HEK293 (cell line): ENCODE measurements around the gene BLOC1S4.

Source experiments
- HOXA7 ChIP-seq: sonication (generic); formaldehyde crosslinking; IDR thresholded peaks from 2 replicates; pipeline ENCODE4 v1.8.1; 2022; ENCODE audit warnings: missing genetic modification reagents, borderline replicate concordance
- RBAK ChIP-seq: fragments of 450-650 bp; formaldehyde crosslinking; IDR thresholded peaks from 2 replicates; pipeline ENCODE4 v1.5.1; 2016; ENCODE audit warnings: missing biosample characterization, missing genetic modification characterization
- ZBTB8A ChIP-seq: fragments of 450-650 bp; formaldehyde crosslinking; IDR thresholded peaks from 2 replicates; pipeline ENCODE4 v1.5.1; 2016; ENCODE audit warnings: missing biosample characterization, missing genetic modification characterization
- ZNF138 ChIP-seq: fragments of 450-650 bp; formaldehyde crosslinking; IDR thresholded peaks from 2 replicates; pipeline ENCODE4 v1.5.1; 2016; ENCODE audit warnings: missing biosample characterization, missing genetic modification characterization, borderline replicate concordance
- ZNF211 ChIP-seq: fragments of 450-650 bp; formaldehyde crosslinking; IDR thresholded peaks from 2 replicates; pipeline ENCODE4 v1.5.1; 2016; ENCODE audit warnings: low read depth, missing biosample characterization, missing genetic modification characterization
- ZNF350 ChIP-seq: fragments of 450-650 bp; formaldehyde crosslinking; IDR thresholded peaks from 2 replicates; pipeline ENCODE4 v1.5.0; 2017; ENCODE audit warnings: missing biosample characterization, mild to moderate bottlenecking, missing genetic modification characterization
- TF ChIP-seq, protein P1 (sequence below): fragments of 450-650 bp; formaldehyde crosslinking; IDR thresholded peaks from 2 replicates; pipeline ENCODE4 v1.5.1; 2016; ENCODE audit warnings: missing biosample characterization, missing genetic modification characterization
- TF ChIP-seq, protein P2 (sequence below): fragments of 450-650 bp; formaldehyde crosslinking; IDR thresholded peaks from 2 replicates; pipeline ENCODE4 v1.5.1; 2016; ENCODE audit warnings: missing biosample characterization, missing genetic modification characterization
- TF ChIP-seq, protein P3 (sequence below): sonication (generic); formaldehyde crosslinking; IDR thresholded peaks from 2 replicates; pipeline ENCODE4 v1.8.1; 2022; ENCODE audit warnings: mild to moderate bottlenecking, moderate library complexity, missing genetic modification reagents
- TF ChIP-seq, protein P4 (sequence below): fragments of 450-650 bp; IDR thresholded peaks from 2 replicates; pipeline ENCODE4 v1.5.1; 2018; ENCODE audit warnings: missing biosample characterization, mild to moderate bottlenecking, missing genetic modification characterization
- TF ChIP-seq, protein P5 (sequence below): fragments of 450-650 bp; formaldehyde crosslinking; conservative IDR thresholded peaks from 2 replicates; pipeline ENCODE4 v1.5.1; 2016; ENCODE audit warnings: low read depth, missing biosample characterization, missing genetic modification characterization
- TF ChIP-seq, protein P6 (sequence below): IDR thresholded peaks from 2 replicates; pipeline ENCODE4 v1.6.1; 2011; ENCODE audit warnings: mild to moderate bottlenecking, low read depth, low read length, borderline replicate concordance

DNA sequence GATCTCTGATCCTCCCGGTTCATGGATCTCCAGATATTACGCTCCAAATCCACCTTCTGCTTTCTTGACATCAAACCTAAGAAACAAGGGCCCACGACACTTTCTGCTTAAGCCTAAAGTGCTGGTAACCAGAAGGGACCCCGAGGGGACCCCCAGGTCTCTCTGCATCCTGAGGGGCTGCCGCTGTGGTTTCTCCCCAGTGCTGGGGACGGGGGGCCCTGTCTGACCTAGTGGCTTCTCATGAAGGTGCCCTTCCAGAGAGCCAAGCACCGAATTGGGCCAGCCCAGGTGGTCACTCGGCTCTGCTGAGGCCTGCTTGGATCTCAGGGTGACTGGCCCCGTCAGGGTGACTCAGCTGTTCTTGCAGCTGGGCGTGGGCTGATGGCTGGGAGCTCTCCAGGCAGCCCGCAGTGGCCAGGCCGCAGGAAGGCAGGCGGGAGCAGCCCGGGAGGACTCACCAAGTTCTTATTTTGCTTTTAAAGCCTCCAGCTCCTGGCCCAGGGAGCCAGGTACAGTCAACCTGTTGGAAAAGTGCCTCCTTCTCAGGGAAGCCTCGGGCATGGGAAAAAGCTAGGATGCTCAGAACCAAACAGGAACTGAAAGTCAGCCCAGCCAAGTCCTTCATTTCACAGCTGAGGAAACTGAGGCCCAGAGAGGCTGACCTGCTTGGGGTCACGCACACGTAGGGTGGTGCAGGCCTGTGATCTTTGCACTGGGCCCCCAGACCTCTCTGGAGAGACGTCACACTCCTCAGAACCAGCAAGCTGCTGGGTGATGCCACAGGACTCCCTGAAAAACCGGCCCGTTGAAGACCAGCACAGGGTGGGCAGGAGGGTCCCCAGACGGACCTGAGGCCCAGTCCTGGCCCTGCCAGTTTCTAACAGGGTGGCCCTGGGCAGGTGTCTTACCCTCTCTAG lies 16.7 kb downstream of the BLOC1S4 start:
- TF ChIP-seq, protein P1, sequence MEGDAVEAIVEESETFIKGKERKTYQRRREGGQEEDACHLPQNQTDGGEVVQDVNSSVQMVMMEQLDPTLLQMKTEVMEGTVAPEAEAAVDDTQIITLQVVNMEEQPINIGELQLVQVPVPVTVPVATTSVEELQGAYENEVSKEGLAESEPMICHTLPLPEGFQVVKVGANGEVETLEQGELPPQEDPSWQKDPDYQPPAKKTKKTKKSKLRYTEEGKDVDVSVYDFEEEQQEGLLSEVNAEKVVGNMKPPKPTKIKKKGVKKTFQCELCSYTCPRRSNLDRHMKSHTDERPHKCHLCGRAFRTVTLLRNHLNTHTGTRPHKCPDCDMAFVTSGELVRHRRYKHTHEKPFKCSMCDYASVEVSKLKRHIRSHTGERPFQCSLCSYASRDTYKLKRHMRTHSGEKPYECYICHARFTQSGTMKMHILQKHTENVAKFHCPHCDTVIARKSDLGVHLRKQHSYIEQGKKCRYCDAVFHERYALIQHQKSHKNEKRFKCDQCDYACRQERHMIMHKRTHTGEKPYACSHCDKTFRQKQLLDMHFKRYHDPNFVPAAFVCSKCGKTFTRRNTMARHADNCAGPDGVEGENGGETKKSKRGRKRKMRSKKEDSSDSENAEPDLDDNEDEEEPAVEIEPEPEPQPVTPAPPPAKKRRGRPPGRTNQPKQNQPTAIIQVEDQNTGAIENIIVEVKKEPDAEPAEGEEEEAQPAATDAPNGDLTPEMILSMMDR (tag by site-specific recombination), result no peak
- no peak for TF ChIP-seq ZBTB8A (tag by site-specific recombination)
- no peak for TF ChIP-seq ZNF350 (tag by site-specific recombination)
- TF ChIP-seq, protein P2, sequence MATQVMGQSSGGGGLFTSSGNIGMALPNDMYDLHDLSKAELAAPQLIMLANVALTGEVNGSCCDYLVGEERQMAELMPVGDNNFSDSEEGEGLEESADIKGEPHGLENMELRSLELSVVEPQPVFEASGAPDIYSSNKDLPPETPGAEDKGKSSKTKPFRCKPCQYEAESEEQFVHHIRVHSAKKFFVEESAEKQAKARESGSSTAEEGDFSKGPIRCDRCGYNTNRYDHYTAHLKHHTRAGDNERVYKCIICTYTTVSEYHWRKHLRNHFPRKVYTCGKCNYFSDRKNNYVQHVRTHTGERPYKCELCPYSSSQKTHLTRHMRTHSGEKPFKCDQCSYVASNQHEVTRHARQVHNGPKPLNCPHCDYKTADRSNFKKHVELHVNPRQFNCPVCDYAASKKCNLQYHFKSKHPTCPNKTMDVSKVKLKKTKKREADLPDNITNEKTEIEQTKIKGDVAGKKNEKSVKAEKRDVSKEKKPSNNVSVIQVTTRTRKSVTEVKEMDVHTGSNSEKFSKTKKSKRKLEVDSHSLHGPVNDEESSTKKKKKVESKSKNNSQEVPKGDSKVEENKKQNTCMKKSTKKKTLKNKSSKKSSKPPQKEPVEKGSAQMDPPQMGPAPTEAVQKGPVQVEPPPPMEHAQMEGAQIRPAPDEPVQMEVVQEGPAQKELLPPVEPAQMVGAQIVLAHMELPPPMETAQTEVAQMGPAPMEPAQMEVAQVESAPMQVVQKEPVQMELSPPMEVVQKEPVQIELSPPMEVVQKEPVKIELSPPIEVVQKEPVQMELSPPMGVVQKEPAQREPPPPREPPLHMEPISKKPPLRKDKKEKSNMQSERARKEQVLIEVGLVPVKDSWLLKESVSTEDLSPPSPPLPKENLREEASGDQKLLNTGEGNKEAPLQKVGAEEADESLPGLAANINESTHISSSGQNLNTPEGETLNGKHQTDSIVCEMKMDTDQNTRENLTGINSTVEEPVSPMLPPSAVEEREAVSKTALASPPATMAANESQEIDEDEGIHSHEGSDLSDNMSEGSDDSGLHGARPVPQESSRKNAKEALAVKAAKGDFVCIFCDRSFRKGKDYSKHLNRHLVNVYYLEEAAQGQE (tag by site-specific recombination), result no peak
- TF ChIP-seq RBAK, result no peak
- TF ChIP-seq, protein P3, sequence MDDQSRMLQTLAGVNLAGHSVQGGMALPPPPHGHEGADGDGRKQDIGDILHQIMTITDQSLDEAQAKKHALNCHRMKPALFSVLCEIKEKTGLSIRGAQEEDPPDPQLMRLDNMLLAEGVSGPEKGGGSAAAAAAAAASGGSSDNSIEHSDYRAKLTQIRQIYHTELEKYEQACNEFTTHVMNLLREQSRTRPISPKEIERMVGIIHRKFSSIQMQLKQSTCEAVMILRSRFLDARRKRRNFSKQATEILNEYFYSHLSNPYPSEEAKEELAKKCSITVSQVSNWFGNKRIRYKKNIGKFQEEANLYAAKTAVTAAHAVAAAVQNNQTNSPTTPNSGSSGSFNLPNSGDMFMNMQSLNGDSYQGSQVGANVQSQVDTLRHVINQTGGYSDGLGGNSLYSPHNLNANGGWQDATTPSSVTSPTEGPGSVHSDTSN (CRISPR knock-in tag), result no peak
- no peak for TF ChIP-seq ZNF138 (tag by site-specific recombination)
- TF ChIP-seq, protein P4, sequence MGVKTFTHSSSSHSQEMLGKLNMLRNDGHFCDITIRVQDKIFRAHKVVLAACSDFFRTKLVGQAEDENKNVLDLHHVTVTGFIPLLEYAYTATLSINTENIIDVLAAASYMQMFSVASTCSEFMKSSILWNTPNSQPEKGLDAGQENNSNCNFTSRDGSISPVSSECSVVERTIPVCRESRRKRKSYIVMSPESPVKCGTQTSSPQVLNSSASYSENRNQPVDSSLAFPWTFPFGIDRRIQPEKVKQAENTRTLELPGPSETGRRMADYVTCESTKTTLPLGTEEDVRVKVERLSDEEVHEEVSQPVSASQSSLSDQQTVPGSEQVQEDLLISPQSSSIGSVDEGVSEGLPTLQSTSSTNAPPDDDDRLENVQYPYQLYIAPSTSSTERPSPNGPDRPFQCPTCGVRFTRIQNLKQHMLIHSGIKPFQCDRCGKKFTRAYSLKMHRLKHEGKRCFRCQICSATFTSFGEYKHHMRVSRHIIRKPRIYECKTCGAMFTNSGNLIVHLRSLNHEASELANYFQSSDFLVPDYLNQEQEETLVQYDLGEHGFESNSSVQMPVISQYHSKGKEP (tag by site-specific recombination), result no peak
- TF ChIP-seq, protein P5, sequence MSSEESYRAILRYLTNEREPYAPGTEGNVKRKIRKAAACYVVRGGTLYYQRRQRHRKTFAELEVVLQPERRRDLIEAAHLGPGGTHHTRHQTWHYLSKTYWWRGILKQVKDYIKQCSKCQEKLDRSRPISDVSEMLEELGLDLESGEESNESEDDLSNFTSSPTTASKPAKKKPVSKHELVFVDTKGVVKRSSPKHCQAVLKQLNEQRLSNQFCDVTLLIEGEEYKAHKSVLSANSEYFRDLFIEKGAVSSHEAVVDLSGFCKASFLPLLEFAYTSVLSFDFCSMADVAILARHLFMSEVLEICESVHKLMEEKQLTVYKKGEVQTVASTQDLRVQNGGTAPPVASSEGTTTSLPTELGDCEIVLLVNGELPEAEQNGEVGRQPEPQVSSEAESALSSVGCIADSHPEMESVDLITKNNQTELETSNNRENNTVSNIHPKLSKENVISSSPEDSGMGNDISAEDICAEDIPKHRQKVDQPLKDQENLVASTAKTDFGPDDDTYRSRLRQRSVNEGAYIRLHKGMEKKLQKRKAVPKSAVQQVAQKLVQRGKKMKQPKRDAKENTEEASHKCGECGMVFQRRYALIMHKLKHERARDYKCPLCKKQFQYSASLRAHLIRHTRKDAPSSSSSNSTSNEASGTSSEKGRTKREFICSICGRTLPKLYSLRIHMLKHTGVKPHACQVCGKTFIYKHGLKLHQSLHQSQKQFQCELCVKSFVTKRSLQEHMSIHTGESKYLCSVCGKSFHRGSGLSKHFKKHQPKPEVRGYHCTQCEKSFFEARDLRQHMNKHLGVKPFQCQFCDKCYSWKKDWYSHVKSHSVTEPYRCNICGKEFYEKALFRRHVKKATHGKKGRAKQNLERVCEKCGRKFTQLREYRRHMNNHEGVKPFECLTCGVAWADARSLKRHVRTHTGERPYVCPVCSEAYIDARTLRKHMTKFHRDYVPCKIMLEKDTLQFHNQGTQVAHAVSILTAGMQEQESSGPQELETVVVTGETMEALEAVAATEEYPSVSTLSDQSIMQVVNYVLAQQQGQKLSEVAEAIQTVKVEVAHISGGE (tag by site-specific recombination), result no peak
- TF ChIP-seq, protein P6, sequence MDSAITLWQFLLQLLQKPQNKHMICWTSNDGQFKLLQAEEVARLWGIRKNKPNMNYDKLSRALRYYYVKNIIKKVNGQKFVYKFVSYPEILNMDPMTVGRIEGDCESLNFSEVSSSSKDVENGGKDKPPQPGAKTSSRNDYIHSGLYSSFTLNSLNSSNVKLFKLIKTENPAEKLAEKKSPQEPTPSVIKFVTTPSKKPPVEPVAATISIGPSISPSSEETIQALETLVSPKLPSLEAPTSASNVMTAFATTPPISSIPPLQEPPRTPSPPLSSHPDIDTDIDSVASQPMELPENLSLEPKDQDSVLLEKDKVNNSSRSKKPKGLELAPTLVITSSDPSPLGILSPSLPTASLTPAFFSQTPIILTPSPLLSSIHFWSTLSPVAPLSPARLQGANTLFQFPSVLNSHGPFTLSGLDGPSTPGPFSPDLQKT, result no peak
- no peak for TF ChIP-seq HOXA7 (CRISPR knock-in tag)
- TF ChIP-seq ZNF211 (tag by site-specific recombination), result no peak
